GM10266 (cell line): Measurements from ENCODE around the gene BCAS3.

Source experiments
- DNase-seq: peaks from one replicate; pipeline ENCODE4 v3.0.0; 2012; ENCODE audit errors: extremely low spot score
- TF ChIP-seq, protein P1 (sequence below): IDR thresholded peaks from 2 replicates; pipeline ENCODE4 v1.5.1; 2012; ENCODE audit warnings: mild to moderate bottlenecking, low read depth; ENCODE audit not compliant: control insufficient read depth, insufficient read depth; ENCODE audit errors: missing control alignments

The BCAS3 gene

DNA sequence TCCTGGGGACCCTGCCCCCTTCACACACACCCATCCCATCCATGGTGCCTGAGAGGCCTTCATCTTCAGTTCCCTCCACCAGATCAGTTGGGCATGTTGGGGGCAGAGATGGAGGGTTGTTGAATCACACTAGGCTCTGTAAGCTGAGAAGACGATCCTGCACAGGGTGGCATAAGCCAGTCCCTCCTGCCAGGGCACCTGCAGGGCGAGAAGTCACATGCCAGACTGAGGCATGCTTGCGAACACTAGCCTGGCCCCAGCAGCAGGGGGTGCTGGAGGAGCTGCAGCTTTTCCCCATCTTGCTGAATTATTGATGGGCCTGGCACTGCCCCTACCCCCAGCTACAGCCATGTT, 715.9 kb downstream of the BCAS3 start:
- TF ChIP-seq, protein P1, sequence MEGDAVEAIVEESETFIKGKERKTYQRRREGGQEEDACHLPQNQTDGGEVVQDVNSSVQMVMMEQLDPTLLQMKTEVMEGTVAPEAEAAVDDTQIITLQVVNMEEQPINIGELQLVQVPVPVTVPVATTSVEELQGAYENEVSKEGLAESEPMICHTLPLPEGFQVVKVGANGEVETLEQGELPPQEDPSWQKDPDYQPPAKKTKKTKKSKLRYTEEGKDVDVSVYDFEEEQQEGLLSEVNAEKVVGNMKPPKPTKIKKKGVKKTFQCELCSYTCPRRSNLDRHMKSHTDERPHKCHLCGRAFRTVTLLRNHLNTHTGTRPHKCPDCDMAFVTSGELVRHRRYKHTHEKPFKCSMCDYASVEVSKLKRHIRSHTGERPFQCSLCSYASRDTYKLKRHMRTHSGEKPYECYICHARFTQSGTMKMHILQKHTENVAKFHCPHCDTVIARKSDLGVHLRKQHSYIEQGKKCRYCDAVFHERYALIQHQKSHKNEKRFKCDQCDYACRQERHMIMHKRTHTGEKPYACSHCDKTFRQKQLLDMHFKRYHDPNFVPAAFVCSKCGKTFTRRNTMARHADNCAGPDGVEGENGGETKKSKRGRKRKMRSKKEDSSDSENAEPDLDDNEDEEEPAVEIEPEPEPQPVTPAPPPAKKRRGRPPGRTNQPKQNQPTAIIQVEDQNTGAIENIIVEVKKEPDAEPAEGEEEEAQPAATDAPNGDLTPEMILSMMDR: no peak
- DNase-seq: no peak

DNA sequence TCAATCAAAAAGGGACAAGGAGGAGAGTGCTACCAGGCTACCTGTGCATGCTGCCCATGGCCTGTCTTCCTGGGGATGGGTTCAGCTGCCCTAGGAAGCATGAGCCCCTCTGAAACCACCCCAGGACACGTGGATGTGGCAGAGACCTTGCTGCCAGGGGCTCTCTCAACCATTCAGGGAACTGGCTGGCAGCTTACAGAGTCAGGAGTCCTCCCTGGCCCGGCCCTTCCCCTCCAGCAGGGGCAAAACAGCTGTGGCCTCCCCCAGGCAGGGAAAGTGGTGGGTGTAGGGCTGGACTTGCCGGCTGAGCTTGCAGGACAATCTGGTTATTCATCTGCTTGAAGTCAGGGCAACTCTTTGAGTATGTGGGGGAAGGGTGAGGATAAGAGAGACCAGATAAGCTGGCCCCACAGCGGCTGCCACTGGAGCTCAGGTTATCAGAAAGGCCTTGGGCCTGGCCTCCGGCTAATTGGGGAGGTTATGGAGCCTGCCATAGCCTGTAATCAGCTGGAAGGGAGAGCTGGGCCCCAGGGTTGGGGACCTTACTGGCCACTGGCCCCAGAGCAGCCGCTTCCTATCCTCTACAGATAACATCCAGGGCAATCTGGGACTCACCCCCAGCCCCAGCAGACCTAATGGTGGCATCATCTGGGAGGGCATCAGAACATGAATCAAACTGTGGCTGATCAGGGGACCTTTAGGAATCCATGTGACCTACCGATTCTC, 716.4 kb downstream of the BCAS3 start:
- DNase-seq: no peak
- TF ChIP-seq, protein P1: no peak

DNA sequence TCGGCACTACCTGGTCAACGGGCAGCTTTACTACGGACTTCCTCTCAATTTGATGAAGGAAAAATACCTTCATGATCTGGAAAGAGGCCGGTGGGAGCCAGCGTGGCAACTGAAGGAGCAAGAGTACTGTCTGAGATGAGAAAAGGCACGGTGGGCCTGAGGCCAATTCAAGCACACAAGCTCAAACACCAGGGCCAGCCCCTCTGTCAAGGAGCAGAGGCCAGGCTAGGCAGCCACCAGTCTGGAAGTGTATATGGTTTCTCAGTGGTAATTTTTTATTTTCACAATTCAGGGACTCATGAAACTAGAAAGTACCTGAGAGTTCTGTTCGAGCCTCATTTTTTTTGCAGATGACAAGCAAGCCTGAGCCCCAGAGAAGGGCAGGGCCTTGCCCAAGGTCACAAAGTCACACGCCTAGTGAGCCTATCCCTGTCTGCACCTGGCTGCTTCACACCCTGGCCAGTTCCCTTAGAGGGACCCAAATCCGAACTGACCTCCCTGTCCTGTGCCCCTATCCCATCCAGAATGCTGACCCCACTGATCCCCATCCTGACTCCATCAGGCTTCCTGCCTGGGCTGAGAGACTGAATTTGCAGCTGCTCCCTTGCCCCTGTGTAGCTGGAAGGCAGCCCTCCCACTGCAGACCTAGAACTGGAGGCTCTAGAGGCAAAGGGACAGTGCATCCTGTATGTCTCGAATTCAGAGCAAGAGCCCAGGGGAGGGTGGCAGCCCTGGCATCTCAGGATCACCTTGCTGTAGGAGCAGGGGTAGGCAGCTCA, 717.2 kb downstream of the BCAS3 start:
- TF ChIP-seq, protein P1: no peak
- DNase-seq: no peak

DNA sequence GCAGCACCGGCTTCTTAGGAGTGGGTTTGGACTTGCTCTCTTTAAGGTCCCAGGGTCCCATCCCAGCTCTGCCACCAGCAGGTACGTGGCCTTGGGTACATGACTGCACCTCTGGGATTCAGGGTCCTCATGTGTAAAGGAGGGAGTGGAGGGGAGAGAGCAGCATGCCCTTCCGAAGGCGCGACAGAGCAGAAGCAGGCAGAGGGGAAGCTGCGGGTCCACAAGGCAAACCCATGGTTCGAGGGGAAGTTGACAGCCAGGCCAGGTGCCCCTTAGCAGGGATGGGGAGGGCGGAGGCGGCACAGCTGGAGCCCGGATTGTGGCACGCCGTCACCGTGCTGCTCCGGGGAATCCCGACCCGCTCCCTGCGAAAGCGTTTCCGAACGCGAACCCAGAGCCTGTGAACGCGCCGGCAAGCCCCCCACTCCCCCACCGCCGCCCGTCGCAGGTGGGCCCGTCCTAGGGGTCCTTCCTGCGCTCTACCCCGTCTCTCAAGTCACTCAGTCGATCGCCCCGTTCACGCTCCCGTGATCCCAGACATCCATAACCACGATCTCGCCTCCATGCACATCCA, 717.8 kb downstream of the BCAS3 start:
- no peak for DNase-seq
- TF ChIP-seq, protein P1: no peak

DNA sequence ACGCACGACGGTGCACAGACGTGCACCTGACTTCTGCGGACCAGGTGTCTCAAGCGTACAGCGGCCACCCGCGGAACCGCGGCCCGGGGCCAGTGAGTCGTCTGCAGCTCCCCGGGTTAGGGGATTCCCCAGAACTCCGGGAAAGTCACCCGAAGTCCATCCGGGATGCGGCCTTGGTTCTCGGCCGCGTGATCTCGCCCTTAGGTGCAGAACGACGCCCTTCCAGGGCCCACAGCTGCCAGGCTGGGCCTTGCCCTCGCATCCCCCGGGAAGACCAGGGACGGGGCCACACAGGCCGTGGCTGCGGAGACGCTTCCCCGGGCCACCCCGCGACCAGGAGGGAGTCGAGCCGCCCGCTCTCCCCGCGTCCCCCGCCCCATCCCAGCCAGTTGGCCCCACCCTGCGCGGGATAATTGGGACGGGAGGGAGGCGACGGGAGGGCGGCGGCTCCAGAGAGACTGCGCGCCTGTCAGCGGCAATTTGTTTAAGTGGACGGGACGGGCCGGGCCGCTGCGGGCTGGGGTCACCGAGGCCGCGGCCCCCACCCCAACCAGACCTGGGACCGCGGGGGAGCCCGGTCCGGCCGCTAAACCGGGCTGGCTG, 718.4 kb downstream of the BCAS3 start:
- DNase-seq: no peak
- TF ChIP-seq, protein P1: no peak

DNA sequence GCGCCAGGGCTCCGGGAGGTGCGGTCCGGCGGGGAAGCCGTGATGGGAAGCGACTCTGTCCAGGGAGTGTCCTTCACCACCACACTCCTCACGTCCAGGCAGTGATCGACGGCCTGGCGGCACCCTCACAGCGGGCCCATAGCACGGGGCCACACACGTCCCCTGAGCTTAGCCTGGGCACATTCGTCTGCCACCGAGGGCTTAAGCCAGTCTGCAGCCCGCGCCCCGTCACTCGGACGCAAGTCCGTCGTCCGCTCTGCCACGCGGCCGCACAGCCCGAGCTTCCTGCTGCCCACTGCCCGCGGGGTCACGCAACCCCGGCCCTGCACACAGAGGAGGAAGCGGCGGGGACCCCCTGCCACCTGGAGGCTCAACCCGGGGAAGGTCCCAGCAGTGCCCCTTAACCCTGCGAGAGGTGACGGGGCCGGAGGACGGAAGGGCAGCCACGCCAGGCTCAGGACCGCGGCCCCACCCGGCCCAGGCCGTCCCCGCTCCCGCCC, 719.0 kb downstream of the BCAS3 start:
- TF ChIP-seq, protein P1: no peak
- no peak for DNase-seq
